GM18508 (cell line): Measurements from ENCODE around the gene KCNE3.

ENCODE experiments used
- ATAC-seq: cut with Tn5 transposase; IDR thresholded peaks from one replicate; pipeline ENCODE4 v1.9.1; 2021; ENCODE audit warnings: moderate number of reproducible peaks; ENCODE audit not compliant: insufficient read depth, unreplicated experiment

KCNE3 gene

DNA sequence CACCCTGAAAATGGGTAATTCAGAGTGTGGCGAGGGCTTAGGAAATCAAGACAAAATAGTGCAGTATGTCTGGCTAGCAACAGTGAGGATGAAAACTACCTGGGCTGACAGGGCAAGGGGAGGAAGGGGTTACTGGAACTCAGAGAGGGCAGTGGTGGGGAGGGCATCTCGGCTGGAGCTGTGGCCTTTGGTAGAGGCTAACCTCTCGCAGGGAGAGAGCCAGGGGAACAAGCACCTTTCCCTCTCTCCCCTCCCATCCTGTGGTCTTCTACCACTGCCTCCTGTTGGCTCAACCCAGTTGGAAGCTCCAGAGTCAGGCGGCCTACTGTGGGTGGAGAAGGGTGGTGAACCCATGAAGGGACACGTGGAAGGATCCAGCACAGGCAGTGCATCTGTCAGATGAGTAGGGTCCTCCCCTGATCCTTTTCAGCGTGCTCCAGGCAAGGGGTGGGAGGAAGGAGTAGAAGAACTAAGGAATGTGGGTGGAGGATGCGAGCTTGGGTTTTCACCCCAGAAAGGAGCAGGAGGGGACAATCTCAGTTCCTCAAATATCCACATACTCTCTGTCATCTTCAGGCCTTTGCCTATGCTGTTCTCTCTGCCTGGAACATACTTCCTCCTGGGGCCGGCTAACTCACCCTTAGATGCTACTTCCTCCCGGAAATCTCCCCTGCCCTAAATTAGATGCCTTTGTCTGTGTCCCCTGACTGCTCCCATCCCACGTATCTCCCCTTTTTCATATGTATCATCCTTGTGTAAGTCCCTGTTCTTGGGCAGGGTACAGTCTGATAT is 6.2 kb upstream of the KCNE3 start:
- ATAC-seq: no peak

- no peak for ATAC-seq
Observed at GRCh38 chr11:74471668-74472429, 4.5 kb upstream of the KCNE3 start.

DNA sequence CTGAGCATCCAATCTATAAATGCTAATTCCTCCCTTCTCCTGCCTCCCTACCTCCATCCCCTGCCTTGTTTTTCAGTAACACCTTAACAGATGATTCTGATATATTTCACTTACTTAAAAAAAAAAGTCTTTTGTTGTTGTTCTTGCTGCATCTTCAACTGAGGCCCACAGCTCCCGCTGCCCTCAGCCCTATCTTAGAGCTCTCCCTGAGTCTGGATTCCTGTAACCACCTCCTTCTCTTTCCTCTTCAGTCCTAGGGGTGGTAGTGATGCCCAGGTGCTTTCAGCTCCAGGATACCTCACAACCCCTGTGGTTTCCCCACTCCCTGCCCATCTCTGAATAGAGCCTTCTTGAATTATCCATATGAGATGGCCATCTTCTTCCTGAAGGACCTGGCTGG is 3.7 kb upstream of the KCNE3 start:
- no peak for ATAC-seq

DNA sequence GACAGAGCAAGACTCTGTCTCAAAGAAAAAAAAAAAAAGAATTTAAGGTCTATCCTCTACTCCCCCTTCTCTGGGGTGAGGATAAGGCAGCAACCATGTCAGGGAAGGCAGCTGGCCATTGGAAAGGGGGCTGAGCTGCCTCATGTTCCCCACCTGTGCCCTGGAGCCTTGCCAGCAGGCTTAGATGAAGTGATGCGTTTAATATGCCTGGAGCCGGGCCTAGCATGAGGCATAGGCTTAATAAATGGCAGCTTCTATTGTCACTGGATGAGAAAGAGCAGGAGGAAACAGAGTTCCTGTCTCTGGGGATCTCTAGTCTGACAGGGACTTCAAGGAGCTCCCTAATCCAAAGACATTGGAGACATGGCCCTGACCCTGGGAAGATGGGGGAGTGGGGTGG is 3.2 kb upstream of the KCNE3 start:
- no peak for ATAC-seq

- no peak for ATAC-seq
Observed at GRCh38 chr11:74468936-74469335, 1.6 kb upstream of the KCNE3 start.

DNA sequence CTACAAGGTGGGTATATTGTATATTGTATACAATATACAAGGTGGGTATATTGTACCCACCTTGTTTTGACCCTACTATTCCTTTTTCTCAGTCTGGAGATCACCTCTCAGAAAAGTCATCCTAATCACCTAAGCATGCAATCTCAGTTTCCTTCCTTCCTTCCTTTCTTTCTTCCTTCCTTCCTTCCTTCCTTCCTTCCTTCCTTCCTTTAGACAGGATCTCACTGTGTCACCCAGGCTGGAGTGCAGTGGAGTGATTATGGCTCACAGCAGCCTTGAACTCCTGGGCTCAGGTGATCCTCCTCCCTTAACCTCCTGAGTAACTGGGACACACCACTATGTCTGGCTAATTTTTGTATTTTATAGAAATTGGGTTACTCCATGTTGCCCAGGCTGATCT is 1.2 kb upstream of the KCNE3 start:
- no peak for ATAC-seq

GRCh38 chr11:74468058-74468457 is 709 bp upstream of the KCNE3 start:
- ATAC-seq: no peak

DNA sequence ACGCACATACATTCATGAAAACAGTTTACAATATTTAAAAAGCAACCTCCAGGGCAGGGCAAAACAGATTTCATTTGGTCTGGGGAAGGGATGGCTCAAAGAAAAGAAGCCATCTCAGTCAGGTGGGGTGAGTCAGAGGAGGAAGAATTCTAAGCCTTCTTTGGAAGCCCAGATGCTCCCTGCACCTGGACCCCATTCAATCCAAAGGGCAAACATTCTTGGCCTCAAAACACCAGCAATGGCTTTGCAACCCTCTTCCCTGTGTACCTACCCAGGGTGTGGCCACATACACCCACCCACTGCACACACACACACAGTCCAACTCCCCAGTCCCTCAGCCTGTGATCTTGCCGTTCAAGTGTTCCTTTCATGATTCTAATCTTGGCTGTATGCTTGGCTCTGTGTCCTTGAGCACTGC is 2.0 kb downstream of the KCNE3 start:
- ATAC-seq: no peak

GRCh38 chr11:74464746-74465145 is 2.6 kb downstream of the KCNE3 start:
- no peak for ATAC-seq

DNA sequence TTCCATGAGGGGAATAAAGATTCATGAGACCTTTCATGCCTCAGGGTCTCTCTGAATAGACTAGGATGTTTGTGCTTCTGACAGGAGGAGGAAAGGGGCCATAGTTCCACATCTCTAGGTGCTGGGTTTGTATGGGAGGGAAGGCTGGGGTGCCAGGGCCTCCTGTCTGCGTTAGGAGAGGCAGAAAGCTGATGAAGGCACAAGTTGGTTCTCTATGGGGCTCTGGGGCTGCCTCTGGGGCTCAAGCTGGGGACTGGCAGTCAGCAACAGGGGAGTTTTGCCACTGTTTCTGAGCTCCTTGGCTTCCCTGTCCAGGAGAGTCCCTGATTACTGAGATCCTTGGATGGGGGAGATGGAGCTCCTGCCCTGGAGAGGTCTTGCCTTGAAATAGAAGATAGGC is 4.1 kb downstream of the KCNE3 start:
- ATAC-seq: no peak

DNA sequence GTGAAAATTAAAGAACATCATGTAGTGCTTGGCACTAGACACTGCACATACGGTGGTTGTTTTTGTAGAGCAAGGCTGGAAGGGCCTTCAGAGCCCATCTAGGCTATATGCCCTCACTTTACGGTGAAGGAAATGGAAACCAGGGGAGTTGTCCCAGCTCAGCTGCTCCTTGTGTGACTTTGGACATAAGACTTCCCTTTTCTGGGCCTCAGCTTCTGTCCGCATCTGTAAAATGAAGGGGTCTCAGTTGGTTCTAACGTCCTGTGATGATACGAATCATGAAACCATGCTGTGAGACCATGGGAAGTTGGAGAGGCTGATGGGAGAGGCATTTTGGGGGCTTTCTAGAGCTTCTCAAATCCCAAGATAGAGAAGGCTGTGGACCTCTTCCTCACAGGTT is 4.7 kb downstream of the KCNE3 start:
- ATAC-seq: no peak

DNA sequence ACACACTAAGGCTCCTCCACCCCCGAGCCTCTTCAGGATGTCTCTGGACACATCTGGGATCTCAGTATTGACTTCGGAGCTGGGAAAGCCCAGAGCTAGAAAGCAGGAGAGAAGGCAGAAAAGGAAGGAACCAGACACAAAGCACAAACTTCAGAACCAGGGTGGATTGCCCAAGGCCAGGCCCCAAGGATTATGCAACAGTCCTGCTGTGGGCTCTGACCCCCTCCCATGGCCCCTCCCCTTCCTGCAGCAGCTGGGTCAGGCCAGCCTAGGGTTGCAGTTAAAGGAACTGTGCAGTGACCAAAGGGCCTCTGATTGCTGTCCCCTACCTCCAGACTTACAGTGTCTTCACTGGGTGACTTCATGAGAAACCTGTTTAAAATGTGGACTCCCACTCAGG is 5.3 kb downstream of the KCNE3 start:
- no peak for ATAC-seq

DNA sequence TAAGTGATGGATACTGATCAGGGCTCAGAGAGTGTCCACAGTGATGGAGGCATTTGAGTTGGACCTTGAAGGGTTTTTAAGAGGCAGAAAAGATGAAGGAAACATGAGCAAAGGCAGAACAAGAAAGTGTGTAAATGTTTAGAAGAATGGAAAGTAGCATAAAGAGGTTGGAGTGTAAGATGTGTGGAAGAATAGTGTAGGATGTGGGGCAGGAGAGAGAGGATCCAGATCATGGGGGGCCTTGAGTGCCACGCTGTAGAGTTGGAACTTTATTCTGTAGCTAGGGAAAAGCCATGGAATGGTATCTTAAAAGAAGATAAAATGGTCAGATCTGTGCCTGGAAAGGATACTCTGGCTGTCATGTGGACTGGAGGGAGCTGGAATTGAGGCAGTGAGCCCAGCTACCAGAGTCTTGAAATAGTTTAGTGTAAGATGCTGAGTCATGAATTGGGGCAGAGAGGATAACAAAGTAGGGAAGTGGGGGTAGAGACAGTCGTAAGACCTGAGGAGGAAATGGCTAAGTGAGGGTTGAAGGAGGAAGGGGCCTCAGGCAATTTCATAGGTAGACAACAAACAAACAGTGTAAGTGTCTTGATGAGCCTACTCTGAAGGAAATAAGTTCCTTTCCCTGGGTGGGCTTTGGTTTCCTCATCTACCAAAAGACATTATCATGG is 6.7 kb downstream of the KCNE3 start:
- no peak for ATAC-seq

DNA sequence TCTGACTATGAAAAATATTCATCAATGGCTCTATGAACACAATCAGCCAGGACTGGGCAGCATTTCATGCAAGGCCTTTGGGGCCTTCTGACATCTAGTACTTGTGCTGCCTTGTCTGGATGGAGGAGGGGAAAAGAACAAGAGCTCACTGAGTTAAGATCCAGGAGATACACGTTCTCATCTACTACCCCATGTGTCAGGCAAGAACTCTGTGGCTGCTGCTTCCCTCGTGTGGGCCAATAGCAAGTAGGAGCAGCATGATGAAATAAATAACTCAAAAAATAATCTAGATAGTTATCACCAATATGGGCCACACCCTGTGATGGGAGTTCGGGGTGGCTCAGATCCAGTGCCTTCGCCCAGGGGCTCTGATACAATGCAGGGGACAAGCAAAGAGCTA is 7.3 kb downstream of the KCNE3 start:
- no peak for ATAC-seq

DNA sequence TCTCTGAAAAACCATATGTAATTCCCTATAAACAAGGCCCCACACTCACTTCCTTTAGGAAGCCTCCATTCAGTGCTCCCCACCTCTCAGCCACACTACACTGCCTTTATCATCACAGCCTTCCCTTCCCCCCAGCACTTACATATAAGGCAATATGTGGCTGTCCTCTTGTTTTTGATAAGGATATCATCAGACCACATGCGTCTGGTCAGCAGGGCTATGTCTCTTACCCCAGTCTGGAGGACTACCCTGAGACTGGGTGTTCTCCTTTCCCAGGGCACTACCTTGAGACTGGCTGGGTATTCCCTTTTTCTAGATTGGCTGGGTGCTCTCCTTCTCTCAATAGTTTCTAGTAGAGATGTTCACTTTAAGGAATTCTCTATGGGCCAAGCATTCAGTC is 7.8 kb downstream of the KCNE3 start:
- ATAC-seq: no peak

GRCh38 chr11:74457356-74457755 is 10.0 kb downstream of the KCNE3 start:
- no peak for ATAC-seq

- ATAC-seq: no peak
Observed at GRCh38 chr11:74453373-74453975, 13.9 kb downstream of the KCNE3 start.

DNA sequence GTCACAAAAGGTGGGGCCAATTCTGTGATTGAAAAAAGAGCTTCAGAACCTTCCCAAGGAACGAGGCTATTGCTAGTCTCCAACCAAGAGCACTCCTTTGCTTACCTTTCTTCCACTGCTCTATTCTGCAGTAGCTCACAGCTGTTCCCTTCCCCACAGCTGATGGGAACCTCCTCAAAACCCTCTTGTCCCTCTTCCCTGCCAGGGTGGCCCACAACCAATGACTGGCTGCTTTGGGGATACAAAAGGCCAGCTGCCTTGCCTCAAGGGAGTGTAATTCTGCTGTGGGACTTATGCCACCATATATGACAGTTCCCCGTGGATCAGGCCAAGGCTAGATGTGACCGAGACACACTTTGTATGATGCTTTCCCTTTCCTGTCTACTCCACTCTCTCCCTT is 15.0 kb downstream of the KCNE3 start:
- no peak for ATAC-seq

DNA sequence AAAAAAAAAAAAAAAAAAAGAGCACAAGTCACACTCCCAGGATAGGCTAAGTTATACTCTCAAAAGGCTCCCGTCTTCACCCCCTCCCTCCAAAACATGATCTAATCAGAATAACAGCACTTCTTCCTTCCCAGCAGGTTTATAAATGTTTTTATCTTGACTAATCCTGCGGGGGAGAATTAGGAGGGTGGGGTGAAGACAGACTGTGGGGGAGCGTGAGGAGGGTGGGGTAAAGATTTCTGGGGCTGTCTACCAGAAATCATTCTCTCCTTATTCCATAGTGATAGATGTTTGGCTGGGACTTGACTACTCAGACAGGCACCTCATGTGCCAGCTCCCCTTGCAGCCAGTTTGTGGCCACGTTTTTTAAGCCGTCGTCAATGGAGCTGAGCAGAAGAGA is 17.0 kb downstream of the KCNE3 start:
- no peak for ATAC-seq

DNA sequence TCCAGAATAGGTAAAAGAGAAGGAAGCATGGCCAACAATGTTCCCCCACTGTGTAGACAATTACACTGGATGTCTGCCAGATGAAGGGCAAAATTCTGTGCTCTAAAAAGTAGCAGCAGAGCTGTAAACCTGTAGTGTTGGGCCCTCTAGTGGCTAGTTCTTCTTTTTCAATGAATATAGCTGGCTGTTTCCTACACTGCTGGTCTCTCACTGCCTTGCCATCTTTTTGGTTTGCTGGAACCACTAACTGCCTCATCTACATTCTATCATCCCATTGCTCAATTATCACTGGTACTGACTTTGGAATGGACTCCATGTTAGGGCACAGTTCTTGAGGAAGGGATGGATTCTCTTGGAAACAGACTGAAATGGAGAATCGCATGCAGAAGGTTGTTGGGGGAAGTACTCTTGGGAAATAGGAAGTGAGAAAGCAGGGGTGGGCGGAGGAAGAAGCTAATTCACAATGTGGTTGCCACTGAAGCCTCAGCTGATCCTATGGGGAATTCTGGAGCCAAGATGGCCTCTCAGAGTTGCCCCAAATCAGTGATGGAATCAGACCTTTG is 17.9 kb downstream of the KCNE3 start:
- ATAC-seq: no peak

DNA sequence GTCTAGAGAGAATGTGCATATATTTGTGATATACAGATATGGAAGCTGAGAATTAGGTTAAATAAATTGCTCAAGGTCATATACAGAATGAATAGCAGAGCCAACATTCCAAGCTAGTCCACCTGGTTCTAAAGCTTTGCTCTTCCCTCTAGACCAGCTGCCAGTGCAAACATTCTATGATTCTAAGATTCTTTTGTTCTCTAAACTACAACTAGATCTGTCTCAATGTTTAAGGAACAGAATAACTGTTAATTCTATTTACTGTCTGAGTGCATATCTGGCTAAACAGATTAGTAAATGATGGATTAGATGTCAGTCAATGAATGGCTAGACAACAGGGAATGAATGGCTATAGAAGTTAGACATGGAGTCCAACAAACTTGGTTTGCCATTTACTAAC is 19.6 kb downstream of the KCNE3 start:
- no peak for ATAC-seq
